Activated CD4-positive, alpha-beta T cell treated with anti-CD3 and anti-CD28 coated beads, Interleukin-2, Interleukin-4, amounts not matched to agents 100 ng/mL and 50 ng/mL, durations not matched to agents 16 hours and 8 hours (primary cell): ENCODE results near the gene YWHAH.

Experiments used
- DNase-seq: peaks from one replicate; pipeline ENCODE4 v3.0.0-alpha.2; 2020; ENCODE audit warnings: low spot score

The YWHAH gene

DNA sequence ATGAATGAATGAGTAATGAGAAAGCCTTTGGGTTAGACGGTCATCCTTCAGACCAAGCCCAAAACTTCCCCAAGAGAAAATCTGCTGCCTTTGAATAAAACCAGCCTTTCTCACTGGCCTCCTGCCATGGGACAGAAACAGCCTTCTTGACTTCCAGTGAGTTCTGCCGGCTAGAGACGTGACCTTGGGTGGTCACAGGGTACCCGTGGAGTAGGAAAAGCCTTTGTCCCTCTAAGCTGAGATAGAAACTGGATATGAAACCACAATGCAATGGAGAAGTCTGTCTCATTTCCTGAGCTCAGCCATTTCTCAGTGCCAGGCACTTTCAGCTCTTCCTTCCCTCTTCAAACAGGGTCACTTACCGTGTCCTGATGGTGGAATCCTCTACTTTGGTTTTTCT is 21.2 kb upstream of the YWHAH start:
- DNase-seq, result no peak

DNA sequence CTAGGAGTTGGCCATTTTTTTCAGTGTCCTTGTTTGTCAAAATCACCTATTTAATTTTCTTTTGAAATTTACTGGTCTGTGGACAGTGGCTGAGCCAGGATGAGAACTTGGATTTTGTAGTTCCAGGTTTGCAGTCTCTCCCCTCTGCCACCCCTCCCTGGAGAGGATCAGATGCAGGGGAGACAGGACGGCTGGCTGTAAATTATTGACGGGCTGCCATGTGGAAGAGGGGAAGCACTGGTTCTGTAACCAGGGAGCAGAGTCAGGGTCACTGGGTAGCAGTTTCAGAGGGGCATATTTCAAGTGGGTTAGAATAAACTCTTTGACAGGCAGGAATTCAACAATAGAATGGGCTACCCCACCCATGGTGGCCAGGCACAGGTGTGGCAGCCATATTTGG is 20.6 kb upstream of the YWHAH start:
- DNase-seq, result no peak

DNA sequence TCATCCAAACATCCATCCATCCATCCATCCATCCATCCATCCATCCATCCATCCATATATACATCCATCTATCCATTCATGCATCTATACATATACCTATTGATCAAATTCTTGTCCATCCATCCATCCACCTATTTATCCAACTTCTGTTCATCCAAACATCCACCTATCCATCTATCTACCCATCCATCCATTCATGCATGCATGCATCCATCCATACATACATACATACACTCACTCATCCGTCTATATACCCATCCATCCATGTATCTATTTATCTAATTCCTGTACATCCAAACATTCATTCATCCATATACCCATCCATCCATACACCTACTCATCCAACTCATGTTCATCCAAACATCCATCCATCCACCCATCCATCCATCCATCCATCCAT is 19.3 kb upstream of the YWHAH start:
- no peak for DNase-seq

DNA sequence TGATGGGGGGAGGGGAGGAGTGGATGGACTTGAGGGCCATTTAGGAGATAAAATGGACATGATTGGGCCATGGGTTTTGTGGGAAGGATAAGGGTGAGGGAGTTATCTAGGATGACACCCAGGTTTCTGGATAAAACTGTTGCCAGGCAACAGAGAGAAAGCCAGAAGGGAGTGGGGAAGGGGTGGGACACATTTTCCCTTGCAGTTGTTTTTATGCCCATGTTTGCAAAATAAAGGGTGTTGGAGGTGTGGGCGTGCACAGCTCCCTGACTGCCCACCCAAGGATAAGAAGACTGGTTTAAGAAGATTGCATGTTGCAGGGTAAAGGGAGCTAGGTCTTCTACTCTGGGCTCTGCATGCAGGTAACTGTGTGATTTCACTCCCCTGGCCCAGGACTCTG is 18.3 kb upstream of the YWHAH start:
- DNase-seq, result no peak

DNA sequence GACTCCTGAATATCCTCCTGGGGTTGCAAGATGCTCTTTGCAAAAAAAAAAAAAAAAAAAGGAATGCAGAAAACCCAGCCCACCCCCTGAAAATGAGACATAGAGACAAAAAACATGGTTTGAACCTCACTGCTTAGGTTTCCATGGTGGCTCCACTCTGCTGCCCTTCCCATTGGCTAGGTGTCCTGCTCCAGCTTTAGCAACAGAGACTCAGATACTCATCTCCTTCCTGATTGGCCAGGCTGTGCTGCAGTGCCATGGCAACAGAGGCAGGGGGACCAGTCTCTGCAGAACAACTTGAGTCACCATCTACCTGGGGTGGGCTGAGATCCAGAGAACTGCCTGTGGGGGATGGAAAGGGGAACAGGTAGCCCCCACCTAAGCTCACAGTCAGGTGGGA is 17.4 kb upstream of the YWHAH start:
- DNase-seq, result no peak

DNA sequence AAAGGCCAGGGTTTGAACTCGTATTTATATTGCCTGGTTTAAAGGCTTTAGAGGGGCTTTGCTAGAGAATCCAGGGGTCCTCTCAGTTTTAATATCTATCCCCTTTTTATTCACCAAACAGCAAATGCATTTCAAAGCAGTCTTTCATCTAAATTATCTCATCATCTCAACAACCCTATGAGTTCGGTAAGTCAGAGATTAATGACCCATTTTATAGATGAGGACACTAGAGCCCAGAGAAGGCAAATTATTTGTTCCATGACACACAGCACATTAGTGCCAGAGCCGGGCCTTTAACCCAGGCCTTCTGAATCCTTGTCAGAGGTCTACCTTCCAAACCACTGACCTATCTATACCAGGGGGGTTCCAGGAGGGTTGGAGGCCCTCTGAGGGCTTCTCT is 16.8 kb upstream of the YWHAH start:
- no peak for DNase-seq

DNA sequence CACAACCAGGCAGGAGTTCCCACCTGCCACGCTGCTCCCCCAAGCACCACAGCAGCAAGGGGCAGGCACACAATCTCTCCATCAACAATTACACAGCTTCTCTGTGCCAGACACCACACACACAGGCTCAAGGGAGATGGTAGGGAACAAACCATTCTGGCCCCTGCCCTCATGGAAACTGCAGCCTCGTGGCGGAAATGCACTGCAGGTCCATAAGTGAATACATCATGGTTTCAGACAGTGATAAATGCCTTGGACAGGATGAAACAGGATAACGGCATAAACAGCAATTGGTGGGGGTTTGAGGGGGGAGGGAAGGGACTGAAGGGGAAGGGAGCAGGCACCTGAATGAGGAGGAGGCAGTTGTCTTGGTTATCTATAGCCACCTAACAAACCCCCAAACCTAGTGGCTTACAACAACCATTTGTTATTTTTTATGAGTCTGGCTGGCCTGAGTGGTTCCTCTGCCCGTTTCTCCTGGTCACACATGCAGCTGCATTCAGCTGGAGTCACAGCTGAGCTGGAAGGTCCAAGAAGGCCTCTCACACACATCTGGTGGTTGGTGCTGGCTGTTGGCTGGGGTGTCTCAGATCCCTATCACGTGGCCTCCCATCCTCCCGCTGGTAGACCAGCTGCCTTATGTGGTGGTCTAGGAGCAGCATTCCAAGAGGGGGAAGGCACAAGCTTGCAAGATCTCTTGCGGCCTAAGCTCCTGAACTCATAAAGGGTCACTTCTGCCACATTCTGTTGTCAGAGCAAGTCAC is 15.0 kb upstream of the YWHAH start:
- DNase-seq, result no peak

DNA sequence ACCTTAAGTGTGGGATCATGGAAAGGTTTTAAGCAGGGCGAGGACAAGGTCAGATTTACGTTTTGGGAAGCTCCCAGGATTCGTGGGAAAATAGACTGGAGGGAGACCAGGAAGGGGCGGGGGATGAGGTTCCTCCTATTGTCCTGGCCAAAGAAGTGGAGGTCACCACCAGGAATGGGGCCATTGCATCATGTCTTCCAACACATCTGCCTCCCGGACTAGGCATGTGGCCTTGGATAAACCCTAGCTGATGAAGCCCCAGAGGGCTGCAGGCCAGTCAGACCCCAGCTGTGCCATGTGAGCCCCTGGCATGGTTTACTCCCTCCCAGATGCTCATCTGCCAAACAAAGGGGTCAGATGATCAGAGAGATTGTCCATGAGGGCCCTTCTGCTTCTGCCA is 11.5 kb upstream of the YWHAH start:
- DNase-seq, result no peak

DNA sequence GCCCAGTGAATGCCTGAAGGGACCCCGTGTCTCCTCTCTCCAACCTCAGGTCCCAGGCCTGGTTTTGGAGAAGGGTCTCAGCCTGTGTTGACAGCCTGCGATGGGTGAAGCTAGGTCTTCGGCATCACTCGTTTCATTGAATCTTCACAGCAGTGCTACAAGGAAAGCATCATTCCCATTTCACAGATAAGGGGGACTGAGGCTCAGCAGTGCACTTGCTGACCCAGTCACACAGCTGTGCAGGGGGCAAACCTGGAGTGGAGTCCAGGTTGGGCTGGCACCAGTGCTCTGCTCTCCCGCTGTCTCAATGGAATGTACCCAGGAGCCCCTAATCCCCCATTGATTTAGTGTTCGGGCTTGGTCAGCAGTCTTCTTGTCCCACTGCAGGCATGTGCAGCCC is 10.9 kb upstream of the YWHAH start:
- no peak for DNase-seq

DNA sequence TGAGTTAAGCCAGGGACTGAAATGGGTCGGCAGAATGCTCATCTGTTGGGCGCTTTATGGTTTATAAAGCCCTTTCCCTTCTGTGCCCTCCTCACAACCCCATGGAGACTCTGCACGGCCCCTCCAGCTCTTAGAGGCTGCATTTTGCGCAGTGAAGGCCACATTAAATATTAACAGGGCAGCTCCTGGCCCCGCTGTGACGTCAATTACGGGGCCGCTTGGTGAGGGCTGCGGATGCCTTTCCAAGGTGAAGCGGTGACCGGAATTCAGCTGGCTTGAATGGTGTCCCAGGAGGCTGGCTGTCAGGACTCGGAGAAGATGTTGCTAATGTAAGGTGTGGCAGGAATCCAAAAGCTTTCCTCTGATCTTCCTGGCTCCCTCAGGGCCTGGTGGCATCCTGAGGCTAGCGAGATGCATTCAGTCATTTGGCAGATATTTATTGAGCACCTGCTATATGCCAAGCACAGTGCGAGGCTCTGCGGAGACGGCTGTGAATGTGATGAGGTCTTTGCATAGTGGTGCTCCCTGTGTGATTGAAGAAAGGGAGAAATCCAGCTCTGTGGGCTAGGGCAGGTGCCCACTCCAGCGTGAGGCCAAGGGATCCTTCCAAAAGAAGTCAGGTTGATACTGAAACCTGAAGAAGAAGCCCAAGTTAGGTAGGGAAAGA is 10.4 kb upstream of the YWHAH start:
- no peak for DNase-seq

DNA sequence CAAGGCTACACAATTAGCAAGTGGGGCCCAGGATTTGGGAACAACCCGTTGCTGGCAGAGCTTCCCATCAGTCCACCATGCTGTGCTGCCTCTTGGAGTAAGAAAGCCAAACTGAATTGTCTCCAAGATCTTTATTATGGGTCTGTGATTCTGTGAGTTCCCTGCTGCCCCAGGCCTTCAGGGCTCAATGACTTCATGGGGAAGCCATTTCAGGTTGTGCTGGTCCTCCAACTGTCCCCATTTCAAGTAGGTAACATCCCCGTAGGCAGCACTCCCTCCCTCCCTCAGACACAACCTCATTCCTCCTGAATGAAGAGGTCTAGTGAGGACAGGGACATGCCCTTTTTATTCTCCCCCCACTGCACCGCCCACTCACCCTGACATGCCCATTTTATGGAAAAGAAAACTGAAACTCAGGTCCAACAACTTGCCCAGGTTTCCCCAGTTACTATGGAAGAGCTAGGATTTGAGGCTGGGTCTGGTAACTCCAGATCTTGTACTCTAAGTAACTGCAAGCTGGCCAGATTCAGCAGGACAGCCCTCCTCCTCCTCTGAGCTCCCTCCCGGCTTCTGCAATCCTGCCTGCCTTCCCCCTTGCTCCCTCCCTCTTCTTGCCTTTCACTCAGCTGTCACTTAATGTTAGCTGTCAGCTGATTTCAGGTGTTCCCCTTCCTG is 8.2 kb upstream of the YWHAH start:
- DNase-seq, result no peak

DNA sequence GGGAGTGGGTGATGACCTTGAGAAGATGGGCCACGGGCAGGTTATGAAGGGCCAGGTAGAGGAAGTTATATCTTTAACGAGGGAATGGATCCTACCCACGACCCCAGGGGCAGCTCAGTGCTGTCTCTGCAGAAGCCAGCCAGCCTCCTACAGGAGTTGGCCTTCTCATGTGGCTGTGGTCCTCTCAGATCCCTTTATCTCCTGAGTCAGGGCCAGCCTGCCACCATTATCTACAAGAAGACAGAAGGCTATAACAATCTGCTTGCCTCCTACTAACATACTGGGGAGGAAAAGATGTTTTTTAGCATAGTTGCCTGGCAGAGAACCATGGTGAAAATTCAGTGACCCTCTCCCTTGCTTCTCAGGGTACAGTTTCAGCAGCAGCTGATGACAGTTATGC is 7.0 kb upstream of the YWHAH start:
- no peak for DNase-seq

DNA sequence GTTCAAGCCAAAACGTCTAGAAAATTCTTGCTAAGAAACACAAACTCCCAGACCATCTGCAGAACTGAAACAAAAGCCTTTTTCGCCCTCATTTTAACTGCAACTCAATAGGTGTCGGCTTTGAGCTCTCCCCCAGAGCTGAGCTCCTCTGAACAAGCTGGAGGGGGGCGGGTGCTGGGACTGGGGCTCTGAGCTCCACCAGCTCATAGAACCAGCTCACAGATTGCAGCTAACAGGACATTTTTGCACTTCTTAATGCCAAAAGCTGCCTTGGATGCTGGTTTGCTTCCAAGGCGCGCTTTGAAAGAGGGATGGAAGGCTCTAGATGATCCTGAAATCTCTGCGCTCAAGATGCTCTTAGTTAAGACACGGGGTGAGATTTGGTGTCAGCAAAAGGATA is 6.0 kb upstream of the YWHAH start:
- DNase-seq, result no peak

DNA sequence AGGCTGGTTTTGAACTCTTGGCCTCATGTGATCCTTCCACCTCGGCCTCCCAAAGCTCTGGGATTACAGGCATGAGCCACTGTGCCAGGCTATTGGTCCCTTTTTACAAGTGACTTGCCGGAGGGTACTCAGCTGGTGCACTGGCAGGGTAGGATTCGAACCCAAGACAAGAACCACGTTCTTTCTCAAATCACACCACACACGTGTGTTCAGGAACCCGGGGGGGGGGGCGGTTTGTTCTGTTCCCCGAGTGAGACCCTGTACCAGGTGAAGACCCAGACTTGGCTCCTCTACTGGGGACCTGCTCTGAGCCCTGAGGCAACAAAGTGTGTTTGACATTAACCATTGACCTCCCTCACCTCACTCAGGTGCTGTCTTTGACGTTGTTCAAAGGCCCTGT is 3.8 kb upstream of the YWHAH start:
- no peak for DNase-seq

DNA sequence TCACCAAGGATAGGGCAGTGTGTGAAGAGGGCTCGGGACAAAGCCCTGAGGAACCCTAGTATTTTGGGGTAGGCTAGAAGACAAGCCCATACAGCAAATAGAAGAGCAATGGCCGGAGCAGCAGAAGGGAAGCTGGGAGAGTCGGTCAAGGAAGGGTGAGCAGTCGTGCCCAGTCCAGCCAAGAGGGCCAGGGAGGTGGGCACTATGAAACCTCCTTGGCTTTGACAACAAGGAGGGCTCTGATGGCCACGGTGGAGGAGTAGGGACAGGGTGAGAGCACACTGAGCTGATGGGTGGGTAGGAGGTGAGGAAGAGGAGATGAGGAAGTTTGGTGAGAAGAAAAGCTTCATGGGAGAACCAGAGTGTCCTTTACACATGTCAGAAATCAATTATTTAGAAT is 2.2 kb upstream of the YWHAH start:
- no peak for DNase-seq

DNA sequence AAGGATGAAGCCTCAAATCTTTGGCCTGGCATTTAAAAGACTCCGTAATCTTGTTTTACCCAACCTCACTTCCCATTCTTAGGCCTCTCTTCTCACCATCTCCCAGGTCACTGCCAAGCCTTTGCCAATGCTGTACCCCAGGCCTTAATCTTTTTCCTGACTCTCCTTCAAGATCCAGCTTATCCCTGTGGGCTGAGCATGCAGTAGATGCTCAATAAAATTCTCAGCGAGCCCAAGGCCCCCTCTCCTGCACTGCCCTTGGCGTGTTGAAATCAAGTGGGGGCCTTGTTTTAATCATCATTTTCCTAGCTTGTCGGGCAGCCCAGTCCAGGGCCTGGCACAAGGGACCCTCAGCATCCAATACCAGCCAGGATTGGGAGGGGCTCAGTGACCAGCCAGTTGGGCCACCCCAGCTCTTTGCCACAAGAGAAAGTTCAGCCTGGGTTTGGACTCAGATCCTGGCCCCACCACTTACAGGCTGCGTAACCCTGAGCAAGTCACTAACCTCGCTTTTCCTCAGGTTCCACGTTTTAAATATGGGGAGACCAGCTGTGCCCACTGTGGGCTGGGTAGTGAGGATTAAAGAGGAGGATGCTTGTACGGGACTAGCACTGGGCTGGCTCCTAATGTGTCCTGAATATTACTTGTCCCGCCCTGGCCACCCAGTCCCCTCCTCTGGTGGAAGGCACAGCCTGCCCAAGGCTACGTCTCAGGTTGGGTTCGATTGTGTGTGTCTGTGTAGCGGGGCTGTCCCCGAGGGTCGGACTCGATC is 943 bp upstream of the YWHAH start:
- DNase-seq, result no peak

DNA sequence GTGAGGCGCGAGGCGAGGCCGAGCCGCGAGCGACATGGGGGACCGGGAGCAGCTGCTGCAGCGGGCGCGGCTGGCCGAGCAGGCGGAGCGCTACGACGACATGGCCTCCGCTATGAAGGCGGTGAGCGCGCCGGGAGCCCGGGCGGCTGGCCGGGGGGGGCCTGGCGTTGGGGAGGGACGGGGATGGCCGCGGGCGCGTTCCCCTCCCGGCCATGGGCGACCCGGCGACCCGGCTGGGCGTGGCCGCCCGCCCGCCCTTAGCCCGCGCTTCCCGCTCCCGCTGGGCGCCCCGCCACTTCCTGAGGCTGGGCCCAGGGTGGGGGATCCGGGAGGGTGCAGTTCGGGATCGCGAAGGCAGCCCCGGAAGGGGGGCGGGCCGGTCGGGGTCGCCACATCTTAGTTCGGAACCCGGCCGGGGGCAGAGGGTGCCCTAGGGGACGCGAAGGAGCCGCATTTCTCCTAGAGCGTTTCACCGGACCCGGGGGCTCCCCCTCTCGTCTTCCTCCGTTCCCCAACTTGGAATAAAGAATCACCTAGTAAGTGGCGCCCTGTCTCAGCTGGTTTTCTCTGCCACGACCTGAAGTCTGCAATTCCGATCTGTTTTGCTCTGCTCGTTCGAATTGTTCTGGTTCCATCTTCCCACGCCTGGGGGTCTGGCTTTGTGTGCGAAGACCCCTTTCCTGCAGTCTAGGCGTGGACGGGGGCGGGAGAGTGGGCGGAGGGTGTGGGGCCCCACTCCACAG is 536 bp downstream of the YWHAH start:
- DNase-seq, result no peak

DNA sequence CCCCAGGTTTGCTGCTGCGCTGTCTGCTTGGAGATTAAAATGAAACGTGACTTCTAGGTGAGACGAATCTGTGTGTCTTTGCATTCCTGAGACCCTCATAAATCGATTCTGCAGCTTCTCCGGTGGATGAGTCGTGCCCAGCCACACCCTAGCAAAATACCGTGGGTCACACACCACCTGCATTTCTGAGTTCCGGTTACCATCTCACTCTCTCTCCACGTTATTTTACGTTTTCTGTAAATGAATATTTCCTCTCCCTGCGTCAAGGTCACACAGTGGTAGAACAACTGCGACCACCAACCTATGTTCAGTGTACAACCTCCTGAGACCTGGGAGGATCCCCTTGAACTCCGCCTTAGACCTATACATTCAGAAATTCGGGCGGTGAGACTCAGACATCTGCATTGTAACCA is 1.1 kb downstream of the YWHAH start:
- DNase-seq, result peak; percentile 26

DNA sequence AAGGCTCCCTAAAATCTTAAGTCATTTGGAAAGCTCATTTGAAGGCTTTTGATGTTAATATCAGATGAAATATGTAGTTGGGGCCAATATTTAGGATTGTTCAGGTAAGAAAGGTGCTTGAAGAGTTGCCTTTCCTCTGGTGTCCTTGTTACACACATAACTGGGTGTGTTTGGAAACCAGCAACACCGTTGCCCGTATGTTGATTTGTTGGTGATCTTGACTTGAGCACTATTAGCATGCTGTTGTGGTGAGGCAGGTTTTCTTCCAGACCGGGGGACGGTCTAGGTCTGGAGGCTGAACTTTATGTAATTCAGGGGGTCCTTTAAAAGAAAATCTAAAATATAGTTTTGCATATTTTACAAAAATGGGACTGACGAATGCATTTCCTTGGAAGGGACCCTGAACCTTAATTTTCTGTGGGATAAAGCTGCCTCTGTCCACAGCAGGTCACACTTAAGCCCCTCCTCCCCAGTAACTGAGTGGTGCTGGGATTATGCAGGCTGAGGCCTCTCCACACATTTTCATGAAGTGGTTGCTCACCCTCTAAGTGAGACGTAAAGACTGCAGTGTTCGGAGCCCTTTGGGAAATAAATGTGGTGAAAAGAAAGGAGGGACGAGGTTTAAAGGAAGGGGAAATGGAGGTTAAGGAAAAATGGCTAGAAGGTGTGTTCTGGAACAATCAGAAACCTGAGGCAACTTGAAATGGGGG is 1.8 kb downstream of the YWHAH start:
- no peak for DNase-seq

DNA sequence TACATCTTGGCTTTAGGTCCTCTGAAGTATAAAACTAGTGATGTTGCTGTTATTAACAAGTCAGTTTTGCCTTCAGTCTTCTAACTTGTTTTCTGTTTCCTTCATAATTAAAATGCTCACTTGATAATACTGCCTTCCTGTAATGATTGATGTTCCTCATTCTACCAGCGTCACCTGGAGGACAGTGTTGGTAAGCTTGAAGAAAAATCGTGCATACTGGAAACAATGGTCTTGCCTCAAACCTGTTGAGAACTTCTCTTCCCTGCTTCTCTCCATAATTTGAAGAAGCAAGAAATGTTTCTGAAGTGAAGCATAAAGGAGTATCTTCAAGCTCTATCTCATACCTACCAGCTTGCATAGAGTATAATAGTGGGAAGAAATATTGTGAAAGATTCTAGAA is 3.0 kb downstream of the YWHAH start:
- DNase-seq, result peak; percentile 54

DNA sequence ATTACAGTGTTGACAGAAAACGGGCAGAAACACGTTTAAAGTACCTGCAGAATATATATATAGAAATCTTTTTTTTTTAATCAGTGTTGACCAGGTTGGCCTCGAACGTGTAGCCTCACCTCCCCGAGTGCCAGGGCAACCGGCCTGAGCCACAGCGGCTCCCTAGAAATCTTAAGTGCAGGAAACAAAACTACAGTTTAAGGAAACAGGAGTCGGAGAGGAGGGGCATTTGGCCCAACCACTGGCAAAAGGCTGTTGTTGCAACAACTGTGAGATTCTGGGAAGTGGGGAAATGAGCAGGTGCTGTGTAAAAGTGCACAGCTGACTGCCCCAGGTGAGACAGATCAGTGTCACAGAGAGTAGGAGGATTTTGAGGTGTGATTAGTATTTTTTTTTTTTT is 3.7 kb downstream of the YWHAH start:
- DNase-seq, result no peak
